Fibroblast of skin of right biceps (primary cell): Measurements from ENCODE around the gene SLC66A1.

Experiments used
- DNase-seq: peaks from one replicate; pipeline ENCODE4 v3.0.0-alpha.2; 2013

SLC66A1 gene

DNA sequence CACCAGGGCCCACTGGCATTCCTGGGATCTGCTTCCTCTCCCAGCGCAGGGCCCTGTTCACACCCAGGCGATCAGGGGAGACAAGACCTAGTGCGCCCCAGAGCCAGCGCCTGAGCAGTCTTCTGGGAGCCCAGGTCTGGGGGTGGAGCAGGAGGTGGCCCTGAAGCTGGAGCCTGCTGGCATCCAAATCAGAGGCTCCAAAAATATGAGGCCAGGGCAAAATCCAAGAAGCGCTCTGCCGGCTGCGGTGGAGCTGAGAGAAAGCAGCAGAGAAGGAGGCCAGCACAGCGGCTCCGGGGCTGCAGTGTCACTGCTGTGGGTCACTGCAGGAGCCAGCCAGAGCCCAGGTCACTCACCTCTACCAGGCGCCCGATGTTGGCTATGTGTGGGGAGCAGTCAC is 32.7 kb downstream of the SLC66A1 start:
- no peak for DNase-seq

DNA sequence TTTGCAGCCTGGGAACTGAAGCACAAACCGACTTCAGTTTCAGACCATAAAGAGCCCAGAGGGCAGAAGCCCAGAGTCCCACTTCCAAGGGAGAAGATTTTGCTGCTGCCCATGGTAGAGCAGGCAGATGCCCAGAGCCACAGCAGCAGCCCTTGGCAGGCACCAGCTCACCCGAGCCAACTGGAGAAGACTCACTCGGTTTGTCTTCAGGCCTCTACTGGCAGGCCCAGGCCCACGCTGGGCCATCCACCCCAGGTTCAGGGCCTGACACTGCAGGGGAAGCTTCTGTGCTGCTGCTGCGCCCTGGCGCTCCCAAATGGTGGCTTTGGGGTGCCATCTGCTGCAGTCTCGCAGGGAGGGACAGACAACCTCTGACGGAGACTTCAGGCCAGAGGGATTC is 33.3 kb downstream of the SLC66A1 start:
- no peak for DNase-seq

DNA sequence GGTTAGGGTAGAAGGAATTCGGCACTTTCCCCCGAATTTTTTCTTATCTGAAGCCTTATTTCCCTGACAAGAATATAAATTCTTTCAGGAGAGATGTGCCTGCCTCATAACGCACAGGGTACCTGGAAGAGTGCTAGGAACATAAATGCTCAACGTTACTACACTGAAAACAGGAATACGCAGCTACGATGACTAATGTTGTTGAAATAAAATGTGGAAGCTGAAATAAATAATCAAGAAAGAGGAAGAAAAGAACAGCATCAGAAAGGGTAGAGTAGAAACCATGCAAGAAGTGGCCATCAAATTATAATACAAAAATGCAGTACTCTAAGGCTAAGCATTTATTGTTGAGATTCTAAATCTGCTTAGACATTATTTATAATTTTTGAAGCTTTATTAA is 33.9 kb downstream of the SLC66A1 start:
- DNase-seq = no peak

DNA sequence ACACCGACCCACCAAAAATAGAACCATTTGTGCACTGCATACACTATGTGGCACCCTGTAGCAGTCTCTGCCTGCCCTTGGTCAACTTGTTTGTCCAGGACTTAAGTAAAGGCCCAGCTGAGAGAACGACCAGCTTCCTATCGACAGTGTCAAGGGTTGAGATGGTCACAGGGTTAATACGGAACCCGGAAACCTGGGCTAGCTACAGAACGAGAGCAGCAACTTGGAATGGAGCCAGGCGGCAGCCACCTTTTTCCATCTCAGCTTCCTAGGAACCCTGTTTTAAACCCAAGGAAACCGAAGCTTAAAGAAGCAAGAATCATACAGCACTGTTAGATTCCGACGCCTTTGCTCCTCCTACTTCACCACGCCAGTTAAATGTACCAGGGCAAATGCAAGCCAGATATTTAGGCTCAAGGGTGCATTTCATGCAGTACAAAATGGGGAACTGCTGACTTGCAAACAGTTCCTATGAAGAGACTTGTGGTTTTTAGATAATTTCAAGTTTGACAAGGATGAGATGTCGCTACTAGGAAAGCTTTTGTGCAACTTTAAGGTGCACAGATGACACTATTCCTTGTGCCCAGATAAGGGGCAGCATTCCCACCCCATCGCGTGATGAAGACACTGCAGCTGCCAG is 35.5 kb downstream of the SLC66A1 start:
- no peak for DNase-seq

DNA sequence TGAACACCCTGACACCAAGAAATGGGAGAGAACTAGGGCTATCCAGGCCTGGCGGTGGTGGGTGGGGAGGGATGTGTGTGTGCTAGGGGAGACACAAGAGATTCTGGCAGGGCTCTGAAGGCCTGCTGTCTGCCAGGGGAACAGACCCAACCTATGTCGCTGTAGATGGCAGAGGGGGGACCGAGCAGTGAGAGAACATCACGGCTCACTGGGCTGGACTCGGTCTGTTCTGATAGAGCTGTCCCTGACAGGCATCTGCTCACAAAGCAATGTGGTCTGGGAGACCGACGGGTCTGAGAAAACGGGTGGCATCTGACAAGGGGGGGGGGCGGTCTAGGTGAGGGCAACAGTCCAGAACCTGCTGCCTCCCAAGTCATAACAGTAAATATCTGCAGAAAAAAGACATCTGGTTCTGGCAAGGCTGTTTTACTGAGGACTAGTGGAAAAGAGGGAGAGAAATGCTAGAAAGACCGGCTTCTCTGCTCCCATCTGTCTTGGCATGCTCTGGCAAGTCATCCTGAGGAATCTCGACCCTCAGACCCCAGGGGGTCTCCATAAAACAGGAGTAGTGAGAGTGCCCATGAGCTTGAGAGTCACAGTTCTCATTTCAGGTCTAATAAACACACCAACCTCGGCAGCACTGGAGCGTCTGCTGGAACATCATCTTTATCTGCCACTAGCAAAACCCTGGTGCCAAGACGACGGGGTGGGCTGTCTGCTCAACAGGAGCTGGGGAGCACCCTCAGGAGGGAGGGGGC is 36.5 kb downstream of the SLC66A1 start:
- DNase-seq = no peak

DNA sequence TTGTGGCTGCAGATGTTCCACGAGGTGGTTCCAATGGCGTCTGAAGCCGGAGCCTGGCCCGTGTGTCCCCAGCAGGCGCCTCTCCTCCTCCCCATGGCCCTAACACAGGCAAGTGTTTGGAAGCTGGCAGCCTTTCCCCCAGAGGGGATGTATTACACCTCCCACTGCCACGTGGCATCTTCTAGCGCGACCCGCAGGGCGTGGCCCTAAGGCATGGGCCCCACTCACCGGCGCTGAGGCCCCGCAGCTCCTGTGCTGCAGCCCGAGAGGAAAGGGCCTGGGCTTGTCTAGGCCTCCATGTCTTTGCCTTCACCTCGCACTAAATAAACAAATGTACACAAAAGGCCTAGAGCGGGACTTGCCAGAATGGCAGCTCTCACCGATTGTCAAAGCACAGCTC is 37.9 kb downstream of the SLC66A1 start:
- DNase-seq = no peak

DNA sequence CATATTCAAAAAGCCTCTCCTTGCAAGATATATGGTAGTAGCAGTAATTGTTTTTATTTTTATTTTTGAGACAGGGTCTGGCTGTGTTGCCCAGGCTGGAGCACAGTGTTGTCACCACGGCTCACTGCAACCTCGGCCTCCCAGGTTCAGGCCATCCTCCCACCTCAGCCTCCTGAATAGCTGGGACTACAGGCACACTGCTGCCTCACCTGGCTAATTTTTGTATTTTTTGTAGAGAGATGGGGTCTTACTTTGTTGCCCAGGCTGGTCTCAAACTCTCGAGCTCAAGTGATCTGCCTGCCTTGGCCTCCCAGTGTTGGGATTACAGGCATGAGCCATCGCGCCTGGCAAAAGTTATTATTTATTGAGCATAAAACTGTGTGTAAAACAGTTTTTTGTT is 38.4 kb downstream of the SLC66A1 start:
- DNase-seq = no peak

DNA sequence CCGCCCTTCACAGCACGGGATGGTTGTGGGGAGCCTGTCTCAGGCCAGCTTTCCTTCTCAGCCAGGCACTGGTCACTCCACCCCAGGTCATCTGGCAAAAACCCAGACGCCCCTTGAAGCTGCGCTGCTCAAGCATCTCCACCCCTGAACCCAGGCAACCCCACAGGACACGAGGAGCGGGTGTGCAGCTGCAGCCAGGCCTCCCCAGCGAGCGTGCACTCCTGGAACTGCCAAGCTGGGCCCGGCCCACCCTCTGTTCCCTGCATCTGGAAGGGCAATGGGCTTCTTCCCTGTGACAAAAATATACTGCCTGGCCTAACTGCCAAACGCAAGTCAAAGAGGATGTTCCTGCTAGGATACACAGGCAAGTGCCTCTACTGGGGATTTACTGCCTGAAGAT is 39.7 kb downstream of the SLC66A1 start:
- DNase-seq = no peak

DNA sequence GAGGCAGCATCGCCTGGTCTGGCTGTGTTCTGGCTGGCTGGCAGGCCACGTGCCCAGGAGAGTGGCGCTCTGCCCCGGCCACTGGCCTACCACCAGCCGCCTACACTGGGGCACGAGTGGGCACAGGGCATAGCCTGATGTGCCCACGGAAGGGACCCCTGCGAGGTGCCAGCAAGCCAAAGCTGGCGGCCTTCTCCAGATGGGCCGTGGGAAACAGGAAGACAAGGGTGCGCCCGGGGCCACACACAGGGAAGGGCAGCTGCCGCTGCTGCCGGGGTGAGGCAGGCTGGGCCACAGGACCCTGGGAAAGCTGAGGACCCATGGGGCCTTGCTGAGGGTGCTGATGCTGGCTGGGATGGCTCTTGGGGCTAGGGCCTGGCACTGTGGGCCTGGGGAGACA is 40.7 kb downstream of the SLC66A1 start:
- DNase-seq = no peak

DNA sequence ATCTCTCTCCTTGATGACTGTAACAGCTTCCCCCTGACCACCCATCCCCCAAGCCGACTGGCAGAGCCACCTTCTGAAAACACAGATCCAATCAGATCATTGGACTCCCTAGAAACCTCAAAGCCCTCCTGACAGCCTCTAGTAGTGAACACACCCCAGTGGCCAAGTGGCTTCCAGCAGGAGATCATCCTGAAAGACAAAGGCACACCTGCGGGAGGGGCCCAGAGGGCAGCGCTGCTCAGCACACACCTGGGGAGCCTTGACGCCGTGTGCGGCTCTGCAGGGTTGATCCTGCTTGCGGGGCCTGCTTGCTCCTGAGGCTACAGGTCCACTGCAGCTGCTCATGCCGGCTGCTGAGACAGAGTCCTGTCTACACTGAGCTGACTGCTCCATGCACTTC is 41.5 kb downstream of the SLC66A1 start:
- DNase-seq = no peak

DNA sequence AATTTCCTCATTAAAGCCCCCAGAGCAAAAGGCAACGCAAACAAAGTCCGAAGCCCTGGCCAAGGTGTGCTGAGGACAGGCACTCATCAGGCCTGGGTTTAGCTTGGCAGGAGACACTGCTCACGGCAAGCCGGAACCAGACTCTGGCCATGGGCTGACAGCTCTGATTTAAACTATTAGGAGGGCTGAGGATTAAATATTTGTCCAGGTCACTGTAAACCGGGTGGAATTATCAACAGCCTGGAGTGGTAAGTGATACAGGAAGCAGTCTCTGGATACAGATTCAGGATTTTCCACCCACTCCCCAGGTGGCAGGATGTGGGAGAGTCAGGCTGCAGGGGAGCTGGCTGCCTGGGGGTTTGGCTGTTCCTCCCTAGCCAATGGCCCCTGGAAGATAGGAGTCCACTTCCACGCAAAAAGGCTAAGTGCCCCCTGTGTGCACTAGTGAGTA is 42.4 kb downstream of the SLC66A1 start:
- DNase-seq = no peak

DNA sequence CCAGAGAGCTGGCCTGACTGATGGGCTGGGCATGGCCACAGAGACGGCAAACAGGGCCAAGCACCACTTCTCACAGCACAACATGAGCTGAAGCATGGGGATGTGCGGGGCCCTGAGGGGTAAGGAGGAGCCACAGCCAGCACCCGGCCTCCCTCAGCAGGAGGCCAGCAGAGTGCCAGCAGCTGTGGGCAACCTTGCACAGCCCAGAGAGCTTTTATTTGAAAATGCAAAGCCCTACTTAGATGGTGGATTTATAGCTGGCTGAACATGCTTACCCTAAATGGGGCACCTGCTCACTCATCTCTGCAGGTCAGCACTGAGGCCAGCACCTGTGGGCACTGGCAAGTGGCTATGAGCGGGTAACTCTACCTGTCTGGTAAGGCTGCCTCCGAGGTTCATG is 44.1 kb downstream of the SLC66A1 start:
- DNase-seq = no peak

DNA sequence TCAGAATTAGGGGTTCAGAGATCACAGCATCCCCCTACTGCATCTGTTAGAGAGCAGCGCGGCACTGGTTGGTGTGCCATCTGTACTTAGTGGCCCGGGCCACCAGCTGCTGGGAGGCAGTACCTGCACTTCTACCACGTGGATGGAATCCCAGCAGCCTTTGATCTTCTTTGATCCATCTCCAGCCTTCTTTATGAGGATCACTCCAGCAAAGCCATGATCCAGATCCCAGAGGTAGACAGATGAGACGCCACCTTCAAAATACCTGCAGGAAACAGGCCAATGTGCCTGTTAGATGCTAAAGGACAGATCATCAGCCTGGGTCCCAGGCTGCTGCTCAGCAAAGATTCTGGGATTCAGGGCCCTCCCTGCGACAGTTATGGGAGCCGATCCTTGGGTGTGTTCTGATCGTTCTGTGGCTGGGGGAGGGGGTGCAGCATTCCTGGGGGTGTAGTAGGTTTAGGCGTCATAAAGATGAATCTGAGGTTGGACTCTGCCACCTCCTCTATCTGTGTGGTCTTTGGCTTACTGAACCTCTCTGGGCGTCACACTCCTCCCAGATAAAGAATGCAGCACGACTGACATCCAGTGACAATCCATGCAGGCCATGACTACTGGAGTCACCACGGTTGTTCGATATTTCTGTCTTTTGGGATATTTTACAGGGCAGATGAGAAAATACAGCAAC is 45.3 kb downstream of the SLC66A1 start:
- DNase-seq = no peak

DNA sequence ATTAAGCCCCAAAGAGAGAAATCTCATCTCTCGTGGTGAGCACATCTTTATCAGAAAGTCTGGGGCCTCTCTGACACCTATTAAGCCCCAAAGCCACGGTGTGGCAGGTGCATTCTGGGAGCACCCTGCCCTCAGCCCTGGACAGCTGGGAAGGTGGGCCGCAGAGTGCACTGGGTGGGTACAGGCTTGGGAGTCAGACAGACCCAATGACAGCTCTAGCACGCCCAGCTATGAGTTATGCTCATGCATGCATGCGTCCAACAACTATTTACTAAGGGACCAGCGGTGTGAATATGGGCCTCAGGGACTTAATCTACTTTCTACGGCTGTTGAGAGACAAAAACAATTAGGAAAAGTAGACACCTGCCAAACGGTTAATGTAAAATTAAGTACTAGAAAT is 46.6 kb downstream of the SLC66A1 start:
- no peak for DNase-seq

DNA sequence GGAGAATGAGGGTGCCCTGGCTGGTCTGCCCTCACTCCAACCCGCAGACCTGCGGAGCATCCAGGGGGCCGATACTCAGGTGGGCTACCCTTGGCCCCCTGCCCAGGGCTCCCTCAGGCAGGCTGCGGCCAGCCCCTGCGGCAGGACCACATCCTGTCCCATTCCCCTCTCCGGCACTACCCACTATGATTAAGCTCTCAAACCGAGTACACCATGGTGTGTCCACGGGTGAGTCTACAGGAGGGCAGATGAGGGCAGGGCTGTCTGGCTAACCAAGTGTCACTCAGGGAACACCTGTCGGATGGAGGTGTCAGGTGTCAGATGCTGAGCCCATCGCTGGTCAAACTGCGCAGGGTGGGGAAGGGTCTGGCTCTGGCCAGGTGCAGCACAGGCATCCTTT is 47.2 kb downstream of the SLC66A1 start:
- no peak for DNase-seq

DNA sequence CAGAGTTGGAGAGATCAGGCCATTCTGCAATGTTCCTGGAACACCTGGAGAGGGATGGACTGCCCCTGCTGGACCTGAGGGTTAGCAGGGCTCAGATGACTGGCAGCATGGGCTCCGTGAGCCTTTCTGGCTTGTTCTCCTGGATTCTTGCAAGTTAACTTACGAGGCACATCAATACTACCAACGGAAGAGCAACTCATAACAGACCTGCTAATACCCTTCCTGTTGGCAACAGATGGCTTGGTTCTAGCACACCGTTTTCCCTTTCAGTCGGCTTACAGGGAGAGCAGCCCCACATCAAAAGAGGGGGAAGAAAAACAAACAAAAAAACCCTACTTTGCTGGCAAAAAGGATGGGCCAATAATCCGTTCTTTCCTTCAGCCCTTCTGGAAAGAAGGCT is 47.9 kb downstream of the SLC66A1 start:
- DNase-seq = no peak

DNA sequence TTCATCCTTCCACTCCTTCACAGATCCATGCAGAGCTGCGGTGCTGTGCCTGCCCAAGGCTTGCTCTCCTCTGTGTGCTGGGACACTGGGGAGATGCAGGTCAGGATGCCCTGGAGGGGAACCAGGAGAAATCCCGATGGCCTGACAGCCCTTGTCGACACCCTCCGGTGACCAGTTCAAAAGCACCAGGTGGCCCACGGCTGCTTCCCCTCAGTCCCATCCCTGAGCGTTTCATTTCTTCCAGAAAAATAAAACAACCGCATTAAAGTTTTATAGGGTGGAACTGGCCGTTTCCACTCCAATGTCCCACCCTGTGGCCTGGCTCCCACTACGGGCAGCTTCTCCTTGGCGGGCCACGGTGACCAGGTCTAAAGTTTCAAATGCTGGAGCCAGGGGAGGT is 48.3 kb downstream of the SLC66A1 start:
- DNase-seq = no peak

DNA sequence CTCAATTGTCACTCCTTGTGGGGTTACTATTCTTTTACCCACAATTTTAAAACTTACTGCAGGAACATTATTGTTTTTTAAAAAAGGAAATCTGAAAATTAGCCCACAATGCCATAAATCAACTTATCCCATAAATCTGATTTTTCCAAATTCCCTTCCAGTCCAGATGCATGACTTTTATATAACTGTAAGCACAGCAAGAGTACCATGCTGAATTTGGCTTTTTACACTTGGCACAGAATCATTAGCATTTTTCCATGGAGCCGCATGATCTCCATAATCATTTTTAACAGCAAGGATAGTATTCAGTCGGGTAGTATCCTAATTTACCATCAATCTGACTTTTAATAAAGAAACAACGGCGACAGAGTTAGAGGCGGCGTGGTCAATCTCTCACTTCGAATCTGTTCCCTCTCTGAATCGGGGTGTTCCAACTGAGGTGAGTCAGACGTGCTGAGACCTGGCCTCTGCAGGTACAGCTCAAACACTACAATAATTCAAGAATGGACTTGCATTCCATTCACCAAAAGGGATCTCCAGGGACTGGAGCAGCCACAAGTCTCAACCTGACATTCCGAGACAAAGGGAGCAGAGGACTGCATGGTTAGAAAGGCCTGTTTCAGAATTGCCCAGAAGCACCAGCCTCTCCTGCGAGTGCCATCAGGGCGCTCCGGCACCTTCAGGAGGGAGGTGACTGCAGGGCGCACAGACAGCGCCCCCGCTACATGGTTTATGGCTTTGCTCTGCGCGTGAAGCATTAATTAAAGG is 48.9 kb downstream of the SLC66A1 start:
- DNase-seq = no peak

DNA sequence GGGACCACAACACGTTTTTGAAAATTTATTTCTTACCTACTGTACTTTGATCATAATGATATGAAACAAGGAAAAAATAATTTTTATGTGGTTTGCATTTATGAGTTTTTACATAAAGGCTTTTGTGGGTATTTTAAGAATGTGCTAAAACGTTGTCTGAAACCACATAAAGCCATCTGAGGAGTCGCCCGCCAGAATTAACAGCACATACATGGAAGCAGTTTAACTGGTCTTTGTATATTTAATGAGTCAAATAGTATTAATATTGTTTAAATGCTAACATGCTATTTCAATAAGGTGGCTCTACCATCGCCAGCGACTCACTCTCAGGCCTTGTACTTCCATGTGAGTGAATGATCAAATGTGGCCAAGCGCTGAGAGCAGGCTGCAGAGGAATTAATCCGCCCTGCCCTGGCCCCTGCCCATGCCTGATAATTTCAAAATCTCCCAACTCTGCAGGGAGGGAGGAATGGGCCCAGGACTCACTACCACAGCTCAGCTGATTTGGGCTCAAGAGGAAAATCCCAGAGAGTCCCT is 49.6 kb downstream of the SLC66A1 start:
- peak; percentile 56 for DNase-seq

DNA sequence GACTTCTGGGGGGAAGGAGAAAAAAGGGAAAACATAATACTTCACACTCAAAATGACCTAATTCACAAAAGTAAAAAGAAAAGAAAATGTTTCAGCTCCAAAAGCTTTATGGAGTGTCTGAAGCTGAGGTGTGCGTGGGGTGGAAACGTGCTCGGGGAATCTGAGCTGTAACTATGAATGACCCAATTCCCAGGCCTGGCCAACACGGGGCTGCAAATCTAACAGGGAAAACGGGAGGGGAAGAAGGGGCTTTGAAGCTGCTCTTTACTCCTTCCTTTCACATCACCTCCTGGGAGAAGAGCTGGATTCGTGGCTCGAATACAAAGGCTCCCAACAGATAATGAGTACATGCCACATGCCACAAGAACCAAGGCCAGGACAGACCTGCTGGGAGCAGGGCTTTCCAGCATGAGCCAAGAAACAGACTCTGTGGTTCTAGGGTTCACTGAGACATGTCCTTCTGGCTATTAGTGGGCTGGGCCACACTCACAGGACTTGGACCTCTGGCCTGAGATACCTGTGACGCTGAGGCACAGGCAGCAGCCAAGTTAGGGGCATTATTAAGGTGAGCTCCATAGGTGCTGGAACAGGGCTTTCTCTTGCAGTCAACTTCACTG is 51.5 kb downstream of the SLC66A1 start:
- no peak for DNase-seq

DNA sequence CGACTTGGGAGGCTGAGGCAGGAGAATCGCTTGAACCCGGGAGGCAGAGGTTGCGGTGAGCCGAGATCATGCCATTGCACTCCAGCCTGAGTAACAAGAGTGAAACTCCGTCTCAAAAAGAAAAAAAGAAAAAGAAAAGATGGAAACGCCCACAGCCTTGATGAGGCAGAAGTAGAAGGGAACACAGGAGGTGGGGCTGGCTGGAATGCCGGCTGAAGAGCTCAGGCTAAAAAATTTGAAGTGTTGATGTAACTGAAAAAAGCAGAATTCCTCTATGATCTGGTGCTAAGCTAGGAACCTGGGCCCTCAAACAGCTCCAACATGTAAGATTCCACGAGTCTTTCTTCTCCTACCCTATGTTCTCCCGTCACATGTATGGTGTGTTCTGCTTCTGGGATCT is 53.6 kb downstream of the SLC66A1 start:
- no peak for DNase-seq
